ENCODE results near the gene PRSS48.

The PRSS48 gene

DNA sequence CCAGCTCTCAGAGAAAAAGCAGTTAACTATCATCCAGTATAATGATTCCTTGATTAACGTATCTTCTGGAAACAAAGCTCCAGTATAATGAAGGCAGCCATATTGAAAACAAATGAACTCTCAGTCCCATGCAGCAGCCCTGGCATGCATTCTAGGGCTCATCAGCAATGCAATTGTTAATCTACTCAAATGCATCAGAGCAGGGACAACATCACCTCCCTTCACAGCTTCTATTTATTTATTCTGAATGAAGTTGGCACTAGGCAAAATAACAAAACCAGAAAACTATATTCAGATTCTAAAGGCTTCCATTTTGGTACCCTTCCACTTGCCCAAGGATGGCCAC is 37.0 kb downstream of the PRSS48 start:
- TF ChIP-seq EZH2phosphoT487 (IDR thresholded peaks at IDR 0.05; ENCODE audit: borderline replicate concordance): no peak
- TF ChIP-seq, protein P1, sequence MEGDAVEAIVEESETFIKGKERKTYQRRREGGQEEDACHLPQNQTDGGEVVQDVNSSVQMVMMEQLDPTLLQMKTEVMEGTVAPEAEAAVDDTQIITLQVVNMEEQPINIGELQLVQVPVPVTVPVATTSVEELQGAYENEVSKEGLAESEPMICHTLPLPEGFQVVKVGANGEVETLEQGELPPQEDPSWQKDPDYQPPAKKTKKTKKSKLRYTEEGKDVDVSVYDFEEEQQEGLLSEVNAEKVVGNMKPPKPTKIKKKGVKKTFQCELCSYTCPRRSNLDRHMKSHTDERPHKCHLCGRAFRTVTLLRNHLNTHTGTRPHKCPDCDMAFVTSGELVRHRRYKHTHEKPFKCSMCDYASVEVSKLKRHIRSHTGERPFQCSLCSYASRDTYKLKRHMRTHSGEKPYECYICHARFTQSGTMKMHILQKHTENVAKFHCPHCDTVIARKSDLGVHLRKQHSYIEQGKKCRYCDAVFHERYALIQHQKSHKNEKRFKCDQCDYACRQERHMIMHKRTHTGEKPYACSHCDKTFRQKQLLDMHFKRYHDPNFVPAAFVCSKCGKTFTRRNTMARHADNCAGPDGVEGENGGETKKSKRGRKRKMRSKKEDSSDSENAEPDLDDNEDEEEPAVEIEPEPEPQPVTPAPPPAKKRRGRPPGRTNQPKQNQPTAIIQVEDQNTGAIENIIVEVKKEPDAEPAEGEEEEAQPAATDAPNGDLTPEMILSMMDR (conservative IDR thresholded peaks at IDR 0.05; ENCODE audit: low read length): no peak
- Histone ChIP-seq H3K36me3 (ENCODE audit: insufficient read depth, low read length) (no peaks in the 10 kb centered on the region), H3K79me2 (ENCODE audit: insufficient read depth, low read length) (no peaks in the 10 kb centered on the region), H3K9me2 (replicated peaks; ENCODE audit: low read depth, low read length) (no peaks in the 10 kb centered on the region), H4K20me1 (ENCODE audit: insufficient read depth, low read length, poor library complexity, severe bottlenecking) (no peaks in the 10 kb centered on the region), H3K4me1 (ENCODE audit: insufficient read depth, low read length, poor library complexity, severe bottlenecking) (peaks cover 4% of the 10 kb centered on the region), H3F3A (ENCODE audit: low read depth) (no peaks in the 10 kb centered on the region), H3K4me2 (ENCODE audit: low read depth, low read length, poor library complexity, severe bottlenecking) (peak overlapping the region; percentile 6), H2AFZ (ENCODE audit: low read length) (peak overlapping the region; percentile 38), H3K9ac (ENCODE audit: low read depth, low read length, poor library complexity, severe bottlenecking) (no peak overlapping the region), H3K9me3 (ENCODE audit: insufficient read depth, low read depth, low read length) (no peaks in the 10 kb centered on the region), H3K4me3 (ENCODE audit: low read length, poor library complexity, severe bottlenecking) (no peak overlapping the region), H3K27me3 (ENCODE audit: insufficient read depth, low read length, poor library complexity, severe bottlenecking) (no peaks in the 10 kb centered on the region)

DNA sequence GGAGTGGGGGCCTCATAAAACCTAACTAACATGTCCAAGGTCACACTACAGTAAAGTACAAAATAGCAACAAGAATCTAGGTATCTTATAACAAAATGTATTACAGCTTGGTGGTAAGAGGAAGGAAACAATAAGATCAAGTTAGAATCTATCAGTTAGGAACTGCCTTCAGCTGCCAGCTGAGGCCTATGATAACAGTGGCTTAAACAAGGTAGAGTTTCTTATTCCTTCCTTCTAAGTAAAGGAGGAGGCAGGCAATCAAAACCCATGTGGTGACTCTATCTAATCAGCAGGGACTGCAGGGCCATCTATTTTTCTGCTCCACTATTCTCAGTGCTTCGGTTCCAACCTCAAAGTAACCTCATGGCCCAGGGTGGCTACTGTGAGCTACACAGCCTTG is 37.5 kb downstream of the PRSS48 start:
- no peaks in the 10 kb centered on the region for H4K20me1 ChIP-seq (ENCODE audit: insufficient read depth, low read length, poor library complexity, severe bottlenecking)
- H3K27me3 ChIP-seq (ENCODE audit: insufficient read depth, low read length, poor library complexity, severe bottlenecking): no peaks in the 10 kb centered on the region
- H3K9me3 ChIP-seq (ENCODE audit: insufficient read depth, low read depth, low read length): no peaks in the 10 kb centered on the region
- H3K4me1 ChIP-seq (ENCODE audit: insufficient read depth, low read length, poor library complexity, severe bottlenecking): peaks cover 4% of the 10 kb centered on the region
- TF ChIP-seq, protein P1 (conservative IDR thresholded peaks at IDR 0.05; ENCODE audit: low read length): no peak
- no peak for TF ChIP-seq EZH2phosphoT487 (IDR thresholded peaks at IDR 0.05; ENCODE audit: borderline replicate concordance)
- no peaks in the 10 kb centered on the region for H3K79me2 ChIP-seq (ENCODE audit: insufficient read depth, low read length)
- no peaks in the 10 kb centered on the region for H3F3A ChIP-seq (ENCODE audit: low read depth)
- no peak overlapping the region for H3K4me3 ChIP-seq (ENCODE audit: low read length, poor library complexity, severe bottlenecking)
- no peak overlapping the region for H3K9ac ChIP-seq (ENCODE audit: low read depth, low read length, poor library complexity, severe bottlenecking)
- H2AFZ ChIP-seq (ENCODE audit: low read length): peak overlapping the region; percentile 38
- H3K9me2 ChIP-seq (replicated peaks; ENCODE audit: low read depth, low read length): no peaks in the 10 kb centered on the region
- no peaks in the 10 kb centered on the region for H3K36me3 ChIP-seq (ENCODE audit: insufficient read depth, low read length)
- peak overlapping the region; percentile 6 for H3K4me2 ChIP-seq (ENCODE audit: low read depth, low read length, poor library complexity, severe bottlenecking)

DNA sequence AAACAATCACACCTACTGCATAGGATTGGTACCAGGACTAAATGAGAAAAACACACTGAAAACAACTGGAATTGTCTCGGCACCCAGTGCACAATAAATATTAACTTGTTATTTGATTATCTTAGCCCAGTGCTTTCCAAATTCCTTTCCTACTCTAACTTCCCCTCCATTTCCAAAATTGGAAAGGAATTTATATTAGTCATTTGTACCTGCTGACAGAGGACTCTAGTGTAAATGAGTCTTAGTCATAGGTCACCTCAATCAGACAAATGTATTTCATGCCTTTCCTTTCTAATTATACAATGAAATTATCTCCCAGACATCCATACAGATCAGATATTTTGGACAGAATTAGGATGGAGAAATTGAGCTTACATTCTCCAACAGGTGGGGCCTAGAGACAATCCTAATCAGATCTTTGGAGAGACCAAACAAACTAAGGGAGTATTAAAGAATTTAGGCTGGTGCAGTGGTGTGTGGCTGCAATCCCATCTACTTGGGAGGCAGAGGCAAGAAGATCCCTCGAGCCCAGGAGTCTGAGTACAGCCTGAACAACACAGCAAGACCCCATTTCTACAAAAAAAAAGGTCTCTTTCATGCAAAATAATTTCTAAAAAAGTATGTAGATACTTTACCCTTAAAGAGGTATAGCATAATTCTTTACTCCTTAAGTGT is 38.4 kb downstream of the PRSS48 start:
- Histone ChIP-seq H3K4me1 (ENCODE audit: insufficient read depth, low read length, poor library complexity, severe bottlenecking) (peaks cover 4% of the 10 kb centered on the region), H3K4me3 (ENCODE audit: low read length, poor library complexity, severe bottlenecking) (no peak overlapping the region), H3K9me2 (replicated peaks; ENCODE audit: low read depth, low read length) (no peaks in the 10 kb centered on the region), H3F3A (ENCODE audit: low read depth) (no peaks in the 10 kb centered on the region), H3K79me2 (ENCODE audit: insufficient read depth, low read length) (no peaks in the 10 kb centered on the region), H3K9me3 (ENCODE audit: insufficient read depth, low read depth, low read length) (no peaks in the 10 kb centered on the region), H3K9ac (ENCODE audit: low read depth, low read length, poor library complexity, severe bottlenecking) (no peak overlapping the region), H4K20me1 (ENCODE audit: insufficient read depth, low read length, poor library complexity, severe bottlenecking) (no peaks in the 10 kb centered on the region), H2AFZ (ENCODE audit: low read length) (no peak overlapping the region), H3K27me3 (ENCODE audit: insufficient read depth, low read length, poor library complexity, severe bottlenecking) (no peaks in the 10 kb centered on the region), H3K36me3 (ENCODE audit: insufficient read depth, low read length) (no peaks in the 10 kb centered on the region), H3K4me2 (ENCODE audit: low read depth, low read length, poor library complexity, severe bottlenecking) (no peak overlapping the region)
- no peak for TF ChIP-seq EZH2phosphoT487 (IDR thresholded peaks at IDR 0.05; ENCODE audit: borderline replicate concordance)
- TF ChIP-seq, protein P1 (conservative IDR thresholded peaks at IDR 0.05; ENCODE audit: low read length): no peak
